Activated CD8-positive, alpha-beta T cell treated with anti-CD3 and anti-CD28 coated beads for 36 hours (primary cell): ENCODE data around the gene SMARCD2. TPM values are rescaled to one million over a fixed set of nuclear protein-coding genes. Genes with fewer than 3 reads are reported as not detected.

Experiments used
- ATAC-seq: fragments of 200-7000 bp; cut with Tn5 transposase; one replicate; pipeline ENCODE4 v1.10.0; 2021; ENCODE audit warnings: mild to moderate bottlenecking, moderate library complexity
- CTCF ChIA-PET: fragments of 350-600 bp; sonication (Branson Sonifier 250); formaldehyde crosslinking; loops from one replicate; lab custom pipeline; 2021; ENCODE audit warnings: antibody characterized with exemption; lab: Charles Lee
- POLR2A ChIA-PET: fragments of 350-600 bp; sonication (Branson Sonifier 250); formaldehyde crosslinking; loops from one replicate; lab custom pipeline; 2021; ENCODE audit warnings: antibody characterized with exemption; lab: Charles Lee
- DNase-seq: peaks from one replicate; pipeline ENCODE4 v3.0.0-alpha.2; 2020
- H3K27ac Mint-ChIP-seq: one replicate; pipeline ENCODE4 v1.8.0; 2021; ENCODE audit warnings: mild to moderate bottlenecking, mixed read lengths
- H3K27me3 Mint-ChIP-seq: one replicate; pipeline ENCODE4 v1.8.0; 2021; ENCODE audit warnings: mixed read lengths
- H3K36me3 Mint-ChIP-seq: one replicate; pipeline ENCODE4 v1.8.0; 2021; ENCODE audit warnings: low read depth, mixed read lengths
- H3K4me1 Mint-ChIP-seq: one replicate; pipeline ENCODE4 v1.8.0; 2021; ENCODE audit warnings: low read depth, mixed read lengths
- H3K4me3 Mint-ChIP-seq: one replicate; pipeline ENCODE4 v1.8.0; 2021; ENCODE audit warnings: mild to moderate bottlenecking, moderate library complexity, mixed read lengths
- H3K9me3 Mint-ChIP-seq: one replicate; pipeline ENCODE4 v1.8.0; 2021; ENCODE audit warnings: mixed read lengths
- CTCF ChIP-seq: fragments of 200-600 bp; IDR thresholded peaks from one replicate; pipeline ENCODE4 v1.8.0; 2022; ENCODE audit warnings: antibody characterized with exemption, mild to moderate bottlenecking
- intact Hi-C: fragments of 100-400 bp; cut with micrococcal nuclease; formaldehyde crosslinking; loops from one replicate; pipeline ENCODE4 v1.10.0; 2022
- total RNA-seq, 2 experiments: library from RNA; stranded (reverse); gene quantifications; one replicate each; pipeline ENCODE4 v1.2.3, GENCODE V29; 2021

SMARCD2 gene
- total RNA-seq, 2 experiments from 2014 or later: 99.4 to 103 TPM

- no peaks in the 10 kb centered on the region for H3K9me3 Mint-ChIP-seq
- ATAC-seq (no peak), DNase-seq (no peak)
- H3K36me3 Mint-ChIP-seq: peaks cover 10% of the 10 kb centered on the region
- ChIA-PET POLR2A (interaction anchor here (0.9 to 7.8 kb wide), 5 partner anchors 12 to 140 kb away, joined by 3 to 188 read pairs (median 12); partner anchors contain the start of genes CCDC47, DDX42, FTSJ3 and PSMC5), CTCF (interaction anchor here (1.2 to 4.4 kb wide), 4 partner anchors 9 to 176 kb away, joined by 3 to 22 read pairs (median 4); partner anchors contain the start of genes CCDC47, DDX42 and FTSJ3)
- peak overlapping the region; percentile 94 for H3K27ac Mint-ChIP-seq
- no peak for TF ChIP-seq CTCF
- intact Hi-C loops: no loop called here
- H3K4me3 Mint-ChIP-seq: peak overlapping the region; percentile 98
- H3K4me1 Mint-ChIP-seq: peaks cover 24% of the 10 kb centered on the region
- no peaks in the 10 kb centered on the region for H3K27me3 Mint-ChIP-seq
Measured at GRCh38 chr17:63840591-63841349, 1.7 kb downstream of the SMARCD2 start.

DNA sequence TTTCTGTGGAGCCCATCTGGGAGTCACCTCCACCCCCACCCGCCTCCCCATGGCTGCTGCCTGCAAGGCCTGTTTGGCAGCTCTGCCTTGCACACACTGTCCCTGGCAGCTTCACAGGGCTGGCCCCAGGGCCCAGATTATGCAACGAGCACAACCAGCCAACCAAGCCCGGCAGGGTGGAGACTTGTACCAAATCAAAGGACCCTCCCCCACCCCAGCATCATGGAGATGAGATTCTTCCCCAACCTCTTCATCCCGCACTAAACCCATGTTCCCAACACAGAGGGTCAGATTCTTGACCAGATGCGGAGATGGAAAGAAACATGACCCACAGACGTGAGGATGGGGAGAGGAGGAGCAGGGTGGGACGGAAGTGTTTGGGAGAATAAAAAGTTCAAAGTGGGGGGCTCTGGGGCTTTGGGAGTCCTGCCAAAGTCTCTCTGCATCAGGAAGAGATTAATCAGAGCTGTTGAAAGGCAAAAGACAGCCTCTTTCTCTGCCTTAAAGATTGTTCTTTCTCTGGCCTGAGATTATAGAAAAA is 3.8 kb downstream of the SMARCD2 start:
- H3K36me3 Mint-ChIP-seq: peaks cover 29% of the 10 kb centered on the region
- peak overlapping the region; percentile 81 for H3K27ac Mint-ChIP-seq
- H3K27me3 Mint-ChIP-seq: no peaks in the 10 kb centered on the region
- ChIA-PET CTCF (interaction anchor here (1.4 to 4.4 kb wide), 2 partner anchors 10 kb away, joined by 3 to 22 read pairs; partner anchors contain the start of gene FTSJ3), POLR2A (interaction anchor here (0.9 to 7.8 kb wide), 6 partner anchors 10 to 138 kb away, joined by 3 to 188 read pairs (median 3); partner anchors contain the start of genes CCDC47, FTSJ3 and PSMC5)
- intact Hi-C loops: no loop called here
- peaks cover 29% of the 10 kb centered on the region for H3K4me1 Mint-ChIP-seq
- no peak for TF ChIP-seq CTCF
- H3K9me3 Mint-ChIP-seq: no peaks in the 10 kb centered on the region
- H3K4me3 Mint-ChIP-seq: peak overlapping the region; percentile 38
- ATAC-seq (no peak), DNase-seq (no peak)

- H3K36me3 Mint-ChIP-seq: peaks cover 33% of the 10 kb centered on the region
- peak overlapping the region; percentile 38 for H3K27ac Mint-ChIP-seq
- POLR2A ChIA-PET: interaction anchor here (0.9 to 7.8 kb wide), 6 partner anchors 9 to 137 kb away, joined by 3 to 188 read pairs (median 3); partner anchors contain the start of genes CCDC47, FTSJ3 and PSMC5
- intact Hi-C loops: no loop called here
- no peak for TF ChIP-seq CTCF
- no peaks in the 10 kb centered on the region for H3K9me3 Mint-ChIP-seq
- ATAC-seq (no peak), DNase-seq (no peak)
- no peak overlapping the region for H3K4me3 Mint-ChIP-seq
- CTCF ChIA-PET: interaction anchor here (1.1 to 4.4 kb wide), 3 partner anchors 9 to 11 kb away, joined by 3 to 22 read pairs (median 3); partner anchors contain the start of genes FTSJ3 and PSMC5
- peaks cover 28% of the 10 kb centered on the region for H3K4me1 Mint-ChIP-seq
- H3K27me3 Mint-ChIP-seq: no peaks in the 10 kb centered on the region
Measured at GRCh38 chr17:63837962-63838600, 4.4 kb downstream of the SMARCD2 start.

DNA sequence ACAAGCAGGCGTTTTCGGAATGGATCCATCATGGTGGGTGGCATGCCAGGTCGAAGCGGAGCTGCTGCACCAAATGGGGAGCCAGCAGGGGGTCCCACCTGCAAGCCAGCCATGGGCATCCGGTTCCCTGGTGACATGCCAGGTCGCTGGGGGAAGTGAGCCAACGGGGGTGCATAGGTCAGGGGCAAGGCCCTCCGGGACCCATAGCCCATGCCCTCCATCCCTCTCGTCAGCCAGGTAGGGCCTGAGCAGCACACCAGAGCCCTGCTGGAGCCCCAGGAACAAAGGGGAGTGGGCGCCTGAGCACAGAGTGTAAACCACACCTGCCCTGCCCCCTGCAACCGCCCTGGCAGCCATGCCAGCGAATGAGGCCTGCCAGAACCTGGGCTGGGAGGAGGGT is 5.0 kb downstream of the SMARCD2 start:
- Mint-ChIP-seq H3K4me1 (peaks cover 28% of the 10 kb centered on the region), H3K27me3 (no peaks in the 10 kb centered on the region), H3K36me3 (peaks cover 34% of the 10 kb centered on the region), H3K4me3 (no peak overlapping the region), H3K27ac (no peak overlapping the region), H3K9me3 (no peaks in the 10 kb centered on the region)
- ATAC-seq (no peak), DNase-seq (no peak)
- TF ChIP-seq CTCF: no peak
- ChIA-PET POLR2A (interaction anchor here (0.9 to 7.8 kb wide), 2 partner anchors 9 to 137 kb away, joined by 3 to 188 read pairs; partner anchors contain the start of genes FTSJ3 and PSMC5), CTCF (interaction anchor here (0.8 to 1.4 kb wide), 4 partner anchors 10 to 412 kb away, joined by 3 read pairs; partner anchors contain the start of gene PSMC5)
- intact Hi-C loops: no loop called here
